ENCODE measurements around the gene LRCH1.
A peak's percentile ranks its signal among the peaks of the same experiment; 100 is the strongest.

LRCH1 gene

DNA sequence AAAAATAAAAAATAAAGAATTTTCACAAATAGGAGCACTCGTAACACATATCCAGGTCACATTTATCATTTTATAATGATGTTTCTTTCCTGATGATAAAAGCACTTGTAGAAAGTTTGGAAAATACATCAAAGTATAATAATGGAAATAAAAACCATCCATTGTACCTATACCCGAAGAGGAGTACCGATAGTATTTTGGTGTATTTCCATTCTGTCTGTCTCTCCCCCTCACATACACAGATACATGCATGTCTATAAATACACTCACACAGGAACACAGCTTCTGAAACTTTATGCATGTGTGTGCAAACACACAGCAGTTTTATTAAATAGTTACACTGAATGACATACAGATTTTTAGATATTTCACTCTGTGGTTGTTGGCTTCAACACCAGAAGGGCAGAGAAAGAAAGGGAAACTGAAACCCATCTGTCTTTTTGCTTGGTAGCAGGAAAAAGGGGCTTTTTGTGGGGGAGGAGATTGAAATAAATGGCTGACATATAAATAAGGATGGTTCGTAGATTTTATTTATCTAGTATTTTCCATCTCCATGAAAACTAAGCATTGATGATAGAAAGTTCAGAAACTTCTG, 114.8 kb downstream of the LRCH1 start:
- ATAC-seq = peak; percentile 75 to 87

GRCh38 chr13:46668302-46668720, 115.3 kb downstream of the LRCH1 start:
- peak; percentile 11 to 32 for ATAC-seq

GRCh38 chr13:46668931-46669525, 116.1 kb downstream of the LRCH1 start:
- no peak for ATAC-seq

GRCh38 chr13:46672338-46673090, 119.5 kb downstream of the LRCH1 start:
- ATAC-seq = no peak

DNA sequence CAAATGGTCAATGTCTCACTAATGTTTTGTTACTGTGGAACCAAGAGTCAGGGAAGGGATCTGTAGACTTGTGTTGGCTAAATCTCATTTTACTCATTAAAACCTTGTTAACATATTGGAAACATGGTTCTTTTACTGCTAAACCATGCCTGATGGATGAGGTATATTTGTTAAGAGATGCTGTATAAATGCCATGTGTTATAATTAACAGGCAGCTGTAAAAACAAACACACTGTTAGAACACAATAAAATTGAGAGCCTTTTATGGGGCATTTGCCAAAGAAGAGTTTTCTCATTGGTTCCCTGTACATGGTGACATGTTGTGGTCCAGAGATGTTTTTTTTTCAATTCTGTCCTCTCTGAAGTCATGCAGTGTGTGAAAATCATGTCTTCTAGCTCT, 122.0 kb downstream of the LRCH1 start:
- ATAC-seq = no peak

DNA sequence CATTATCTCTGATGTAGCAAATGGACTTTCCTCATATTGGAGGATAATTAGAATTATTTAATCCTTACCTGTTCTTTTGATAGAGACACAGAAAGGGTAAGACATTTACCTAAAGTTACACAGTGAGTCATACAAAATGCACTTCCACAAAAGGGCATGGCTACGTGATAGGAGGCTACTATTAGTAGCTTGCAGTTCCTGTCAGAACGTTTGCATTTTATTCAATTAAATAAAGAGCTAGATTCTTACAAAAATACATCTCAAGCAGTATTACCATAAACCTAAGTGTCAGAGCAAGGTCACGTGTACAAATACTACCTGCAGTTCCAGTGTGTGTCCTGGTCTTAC, 123.4 kb downstream of the LRCH1 start:
- ATAC-seq = no peak

DNA sequence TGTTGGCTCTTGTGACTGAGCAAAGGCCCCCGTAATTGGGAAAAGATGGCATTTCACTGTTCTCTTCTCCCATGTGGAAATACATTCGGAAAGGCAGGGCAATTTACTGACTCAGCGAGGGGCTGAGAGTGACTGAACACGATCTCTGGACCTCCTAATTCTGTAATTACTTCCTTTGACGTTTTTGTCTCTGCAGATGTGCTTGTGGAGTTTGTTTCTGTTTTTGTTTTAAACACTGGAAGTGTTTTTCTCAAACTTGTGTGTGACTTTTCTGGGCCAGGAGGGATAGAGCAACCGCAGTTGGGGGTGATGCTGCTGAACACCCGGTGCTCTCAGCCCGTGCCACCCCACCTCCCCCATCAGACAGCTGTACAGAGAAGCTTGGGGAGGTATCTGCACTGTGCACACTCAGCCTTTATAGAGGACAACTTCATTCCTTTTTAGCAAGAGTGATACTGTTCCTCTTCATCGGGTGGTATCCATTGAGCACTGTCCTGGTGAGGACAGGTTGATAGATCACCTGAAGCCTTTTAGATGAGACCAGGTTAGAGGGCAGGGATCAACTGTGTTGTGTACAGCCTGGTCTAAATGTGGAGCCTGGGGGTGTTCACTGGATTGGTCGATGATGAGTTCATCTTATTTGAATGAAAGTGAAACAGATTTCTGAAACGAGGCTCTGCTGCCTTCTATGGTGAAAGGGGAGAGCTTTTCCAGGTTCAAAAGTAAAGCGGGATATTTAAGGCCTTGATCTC, 126.6 kb downstream of the LRCH1 start:
- peak; percentile 89 to 90 for ATAC-seq

- ATAC-seq = no peak
Measured at GRCh38 chr13:46682015-46682414, 129.0 kb downstream of the LRCH1 start.

- no peak for ATAC-seq
Measured at GRCh38 chr13:46682707-46683106, 129.7 kb downstream of the LRCH1 start.

DNA sequence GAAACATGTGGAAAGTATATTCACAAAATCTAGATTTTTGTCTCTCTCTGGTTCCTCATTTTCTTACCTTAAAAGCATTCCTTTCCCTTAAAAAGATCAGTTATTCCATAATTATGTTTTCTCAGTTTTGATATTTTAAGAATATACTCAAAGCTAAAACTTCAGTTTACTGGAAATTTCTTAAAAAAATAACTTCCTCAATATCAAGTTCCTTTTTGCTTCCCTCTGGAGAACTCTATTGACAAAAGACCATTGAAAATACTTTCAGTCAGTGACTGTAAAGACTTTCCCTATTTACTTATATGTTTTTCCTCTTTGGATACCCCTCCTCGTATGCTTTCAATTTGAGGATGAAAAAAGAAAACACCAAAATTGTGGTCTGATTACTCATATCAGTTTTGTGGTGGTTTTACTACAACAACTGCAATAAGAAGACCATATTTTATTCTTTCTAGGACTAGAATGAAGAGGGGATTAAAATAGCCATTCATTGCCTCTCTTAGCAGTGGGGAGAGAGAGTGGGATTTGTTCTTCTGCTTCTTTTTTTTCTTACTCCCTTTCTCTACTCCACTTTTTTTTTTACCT, 130.8 kb downstream of the LRCH1 start:
- no peak for ATAC-seq

GRCh38 chr13:46684287-46685001, 131.5 kb downstream of the LRCH1 start:
- no peak for ATAC-seq

- no peak for ATAC-seq
Measured at GRCh38 chr13:46685006-46685730, 132.2 kb downstream of the LRCH1 start.

- no peak for ATAC-seq
Measured at GRCh38 chr13:46686171-46686570, 133.2 kb downstream of the LRCH1 start.

DNA sequence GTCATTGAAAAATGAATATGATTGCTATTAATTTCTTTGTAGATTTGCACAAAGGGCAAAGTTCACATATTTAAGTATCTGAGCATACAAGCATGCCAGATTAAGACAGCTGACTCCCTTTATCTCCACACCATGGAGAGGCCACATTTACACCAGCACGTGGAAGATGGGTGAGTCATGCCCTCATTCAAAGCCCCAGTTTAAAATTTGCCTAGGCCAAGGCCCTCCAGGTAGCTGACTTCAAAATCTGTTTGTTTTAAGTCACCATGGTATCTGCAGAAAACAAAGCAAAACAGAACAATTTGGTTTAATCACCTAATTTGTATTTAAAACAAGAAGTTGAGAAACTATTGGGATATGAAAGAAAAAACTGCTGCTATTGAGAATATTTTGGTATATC, 134.8 kb downstream of the LRCH1 start:
- ATAC-seq = peak; percentile 53 to 62

DNA sequence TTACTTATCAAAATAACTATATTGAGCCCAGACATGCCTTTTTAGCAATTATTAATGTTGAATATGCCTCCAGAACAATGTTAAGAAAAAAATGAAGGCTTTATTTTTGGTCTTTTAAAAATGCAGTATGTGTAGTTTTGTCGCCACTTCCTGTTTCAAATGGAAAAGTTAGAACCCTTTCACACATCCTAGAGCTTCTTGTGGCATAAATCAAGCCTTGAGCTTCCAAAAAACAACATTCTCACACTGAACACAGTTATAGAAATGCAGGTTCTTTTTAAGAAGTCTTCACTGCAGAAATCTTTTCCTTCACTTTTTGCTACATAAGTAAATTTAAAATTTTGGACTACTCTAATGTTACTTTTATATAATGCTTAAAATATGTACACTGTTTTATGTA, 135.3 kb downstream of the LRCH1 start:
- ATAC-seq = no peak

- no peak for ATAC-seq
Measured at GRCh38 chr13:46698014-46698413, 145.0 kb downstream of the LRCH1 start.

- no peak for ATAC-seq
Measured at GRCh38 chr13:46698910-46699460, 146.0 kb downstream of the LRCH1 start.

DNA sequence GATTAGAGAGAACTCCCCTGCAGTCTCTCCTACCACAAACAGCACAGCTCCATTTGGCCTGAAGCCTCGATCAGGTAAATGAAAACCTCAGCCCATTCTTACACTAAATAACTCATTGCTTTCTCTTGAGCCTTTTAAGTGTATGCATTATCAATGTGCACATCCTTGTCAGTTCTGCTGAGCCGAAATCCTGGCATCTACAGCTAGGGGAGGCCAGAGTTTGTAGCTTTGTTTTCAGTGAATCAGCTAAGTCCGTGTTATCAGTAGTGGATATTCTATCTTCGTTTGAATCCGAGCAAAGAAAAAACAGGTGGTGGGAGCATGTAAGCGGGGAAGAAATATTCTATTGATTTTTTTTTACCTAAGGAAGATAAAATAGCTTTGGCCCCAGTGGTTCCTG, 159.6 kb downstream of the LRCH1 start:
- no peak for ATAC-seq

DNA sequence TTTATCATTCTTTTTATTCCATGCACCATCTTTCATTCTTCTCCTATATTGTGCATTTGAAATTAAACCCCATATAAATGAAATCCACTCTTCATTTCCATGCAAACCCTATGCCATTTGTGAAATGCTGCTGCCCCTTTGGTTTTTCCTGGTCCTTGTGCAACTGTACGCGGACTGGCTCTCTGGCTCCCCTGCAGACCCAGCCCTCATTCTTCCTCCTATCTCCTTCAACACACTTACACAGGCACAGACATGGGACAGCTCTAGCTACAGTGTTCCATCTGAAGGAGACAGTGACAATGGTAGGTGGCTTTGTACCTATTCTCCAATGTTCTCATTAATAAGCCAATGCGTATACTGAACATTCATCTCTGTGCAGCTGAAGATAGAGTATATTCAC, 162.4 kb downstream of the LRCH1 start:
- no peak for ATAC-seq

DNA sequence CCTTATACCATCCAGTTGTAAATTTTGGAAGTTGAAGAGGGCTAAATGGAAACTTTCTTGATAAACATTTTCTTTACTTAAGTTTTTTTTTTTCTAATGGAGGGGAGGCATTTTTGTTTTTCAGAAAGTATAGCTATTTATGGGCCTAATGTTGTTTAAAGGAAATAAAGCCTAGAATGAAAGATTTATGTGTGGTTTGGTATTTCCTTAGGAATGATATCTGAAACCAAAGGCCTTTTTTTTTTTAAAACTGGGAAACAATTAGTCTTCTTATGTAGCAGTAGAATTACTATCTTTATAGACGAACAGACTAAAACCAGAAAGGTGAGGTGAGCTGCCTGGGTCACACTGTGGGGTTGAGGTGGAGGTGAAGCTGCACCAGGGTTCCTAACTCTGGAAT, 163.9 kb downstream of the LRCH1 start:
- no peak for ATAC-seq

DNA sequence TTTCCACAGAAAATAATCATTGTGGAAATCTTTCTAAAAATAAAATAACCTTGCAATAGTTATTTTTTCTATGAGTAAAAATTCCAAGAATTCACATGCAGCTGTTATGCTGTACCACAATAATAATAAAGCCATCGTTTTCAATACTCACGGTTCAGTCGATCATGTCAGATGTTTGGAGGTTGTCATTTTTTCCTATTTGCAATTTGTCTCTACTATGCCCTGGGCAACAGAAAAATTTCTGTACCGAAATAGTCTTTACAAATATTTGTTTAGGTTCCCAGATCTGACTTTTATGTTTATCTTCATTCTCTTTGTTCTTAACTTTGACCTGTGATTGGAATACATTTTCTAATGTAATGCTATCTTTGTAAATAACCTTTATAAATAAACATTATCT, 164.3 kb downstream of the LRCH1 start:
- no peak for ATAC-seq

GRCh38 chr13:46717856-46718255, 164.9 kb downstream of the LRCH1 start:
- no peak for ATAC-seq

All from activated CD4-positive, CD25-positive, alpha-beta regulatory T cell treated with anti-CD3 and anti-CD28 coated beads, Interleukin-2, amount 50 U/mL, for 24 hours (primary cell).